Renal cortical epithelial cell (primary cell): ENCODE data around the gene ANKRD11. TPM values are rescaled to one million over a fixed set of nuclear protein-coding genes. Genes with fewer than 3 reads are reported as not detected.
A peak's percentile ranks its signal among the peaks of the same experiment; 100 is the strongest.
"Not testable (repeated sequence)": the region's sequence is repeated elsewhere in the genome, so short reads cannot be mapped to it uniquely, and the experiment has no call there.

Experiments
- DNase-seq: peaks from one replicate; pipeline ENCODE4 v3.0.0-alpha.2; 2011; ENCODE audit warnings: low read depth
- total RNA-seq: library from RNA; depleted of rRNA; stranded (reverse); fragments of >200 nt; gene quantifications from 2 replicates; pipeline ENCODE4 v1.2.3, GENCODE V29; 2014

The ANKRD11 gene
- total RNA-seq, 1 donor from 2014 or later: 96.9 TPM

DNA sequence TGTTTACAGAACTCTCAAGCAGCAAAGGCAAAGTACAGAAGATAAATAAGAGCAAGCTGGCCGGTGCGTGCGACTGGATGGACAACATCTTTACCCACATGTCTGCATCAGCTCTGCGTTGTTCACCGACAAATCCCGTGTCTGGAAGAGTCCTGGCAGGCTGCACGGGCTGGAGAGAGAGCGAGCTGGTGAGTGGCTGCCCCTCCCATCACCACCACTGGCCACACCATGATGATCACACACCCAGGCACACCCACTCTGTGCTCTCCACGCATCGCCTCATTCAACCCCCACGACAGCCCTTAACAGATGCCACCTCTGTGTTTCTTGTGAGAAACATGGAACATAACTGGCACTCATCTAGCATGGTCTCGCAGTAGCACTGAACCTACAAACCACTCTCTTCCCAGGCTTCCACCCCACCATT lies 59.2 kb downstream of the ANKRD11 start:
- DNase-seq: peak; percentile 50

DNA sequence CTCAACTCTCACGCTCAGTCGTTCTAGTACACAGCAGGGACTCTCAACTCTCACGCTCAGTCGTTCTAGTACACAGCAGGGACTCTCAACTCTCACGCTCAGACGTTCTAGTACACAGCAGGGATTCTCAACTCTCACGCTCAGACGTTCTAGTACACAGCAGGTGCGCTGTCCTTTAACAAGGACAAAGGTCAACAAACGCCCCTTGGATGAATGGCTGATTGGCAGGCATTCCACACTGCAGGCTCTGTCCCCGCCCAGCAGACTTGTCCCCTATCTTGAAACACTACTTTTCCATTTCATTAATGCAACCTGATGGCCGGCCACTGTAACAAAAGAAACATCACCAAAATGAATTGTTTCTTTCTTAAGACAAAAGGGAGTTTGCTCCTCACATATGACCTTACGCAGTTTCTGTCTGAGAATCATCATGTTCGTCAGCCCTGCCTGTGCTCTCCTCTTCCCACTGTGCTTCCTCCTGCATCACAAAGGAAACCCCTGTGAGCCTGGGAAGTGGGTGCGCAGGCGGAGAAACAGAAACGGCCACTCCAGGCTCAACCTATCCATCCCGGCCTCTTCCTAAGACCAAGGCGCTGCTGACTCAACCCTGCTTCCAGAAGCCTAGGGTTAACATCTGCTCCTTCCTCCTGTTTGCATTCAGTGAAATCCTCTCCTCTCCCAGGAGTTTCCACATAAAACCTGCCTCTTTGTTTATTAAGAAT lies 59.8 kb downstream of the ANKRD11 start:
- no peak for DNase-seq

DNA sequence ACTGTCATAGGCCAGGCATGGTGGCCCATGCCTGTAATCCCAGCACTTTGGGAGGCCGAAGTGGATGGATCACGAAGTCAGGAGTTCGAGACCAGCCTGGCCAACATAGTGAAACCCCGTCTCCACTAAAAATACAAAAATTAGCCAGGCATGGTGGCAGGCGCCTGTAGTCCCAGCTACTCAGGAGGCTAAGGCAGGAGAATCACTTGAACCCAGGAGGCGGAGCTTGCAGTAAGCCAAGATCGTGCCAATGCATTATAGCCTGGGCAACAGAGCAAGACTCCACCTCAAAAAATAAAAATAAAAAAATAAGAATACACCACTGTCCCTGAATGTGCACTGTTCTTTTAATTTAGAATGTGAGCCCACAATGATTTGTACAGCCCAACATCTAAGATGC lies 61.8 kb downstream of the ANKRD11 start:
- not testable (repeated sequence) for DNase-seq

DNA sequence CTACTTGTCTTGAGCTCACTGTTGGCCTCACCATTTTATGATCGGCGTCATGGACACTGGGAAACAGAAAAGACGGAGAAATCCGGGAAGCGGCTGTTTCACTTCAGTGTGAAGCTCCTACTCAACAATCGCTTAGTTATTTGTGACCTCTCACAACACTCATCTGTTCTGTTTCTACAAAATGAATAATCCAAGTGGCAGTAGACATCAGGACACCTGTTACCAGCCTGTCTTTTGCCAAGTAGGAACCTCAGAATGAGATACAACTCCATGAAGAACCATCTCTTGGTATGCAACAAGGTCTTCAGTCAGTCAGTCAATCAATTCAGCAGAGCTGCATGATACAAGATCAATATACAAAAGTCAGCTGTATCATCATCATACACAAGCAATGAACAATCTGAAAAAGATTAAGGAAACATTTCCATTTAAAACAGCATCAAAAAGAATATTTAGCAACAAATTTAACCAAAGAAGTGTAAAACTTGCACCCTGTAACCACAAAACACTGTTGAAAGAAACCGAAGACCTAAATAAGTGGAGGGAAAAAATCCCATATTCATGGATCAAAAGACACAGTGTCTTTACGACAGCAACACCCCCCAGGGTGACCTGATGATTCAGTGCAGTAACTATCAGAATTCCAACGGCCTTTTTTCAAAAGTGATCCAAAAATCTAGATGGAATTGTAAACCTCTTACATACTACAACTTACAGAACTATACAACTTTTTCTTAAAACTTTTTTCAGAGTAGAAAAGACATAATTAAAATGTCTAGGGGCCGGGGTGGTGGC lies 63.4 kb downstream of the ANKRD11 start:
- DNase-seq: no peak

DNA sequence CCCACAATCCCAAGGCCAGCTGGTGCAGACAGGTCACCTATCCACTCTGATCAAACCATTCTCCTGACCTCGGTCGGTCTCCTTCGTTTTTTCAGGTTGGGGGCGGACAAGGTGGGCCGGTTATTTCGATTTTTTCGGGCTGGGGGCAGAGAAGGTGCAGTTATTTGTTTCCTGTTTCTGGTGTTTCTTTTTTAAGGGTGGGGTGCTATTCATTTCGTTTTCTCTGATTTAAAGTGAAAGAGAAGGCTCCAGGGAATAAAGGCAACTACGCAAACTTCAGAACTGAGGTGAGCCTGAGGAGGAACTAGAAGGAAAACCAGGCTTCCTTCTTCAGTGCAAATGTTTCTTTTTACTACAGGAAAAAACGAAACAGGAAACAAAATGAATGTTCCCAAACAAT lies 64.8 kb downstream of the ANKRD11 start:
- DNase-seq: no peak

DNA sequence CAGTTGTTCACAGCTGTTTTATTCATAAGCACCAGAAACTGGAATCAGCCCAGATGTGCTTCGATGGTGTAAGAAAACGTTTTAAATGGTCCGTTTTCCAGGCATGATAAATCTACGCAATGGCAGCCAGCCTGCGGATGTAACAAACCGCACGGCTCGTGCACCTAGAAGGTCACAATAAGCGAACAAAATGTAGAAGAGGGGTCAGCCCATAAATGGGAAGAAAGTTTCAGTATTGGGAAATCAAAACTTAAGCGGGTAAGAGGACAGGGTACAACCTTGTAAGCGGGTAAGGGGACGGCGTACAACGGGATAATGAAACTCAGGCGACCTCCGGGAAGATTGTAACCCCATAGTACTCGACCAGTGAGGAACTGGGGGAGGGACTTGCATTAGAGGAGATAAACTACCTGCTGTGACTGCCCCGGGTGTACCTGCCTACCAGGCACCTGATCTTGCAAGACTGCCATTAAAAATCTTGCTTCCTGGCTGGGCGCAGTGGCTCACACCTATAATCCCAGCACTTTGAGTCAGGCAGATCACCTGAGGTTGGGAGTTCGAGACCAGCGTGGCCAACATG lies 66.6 kb downstream of the ANKRD11 start:
- DNase-seq: no peak

DNA sequence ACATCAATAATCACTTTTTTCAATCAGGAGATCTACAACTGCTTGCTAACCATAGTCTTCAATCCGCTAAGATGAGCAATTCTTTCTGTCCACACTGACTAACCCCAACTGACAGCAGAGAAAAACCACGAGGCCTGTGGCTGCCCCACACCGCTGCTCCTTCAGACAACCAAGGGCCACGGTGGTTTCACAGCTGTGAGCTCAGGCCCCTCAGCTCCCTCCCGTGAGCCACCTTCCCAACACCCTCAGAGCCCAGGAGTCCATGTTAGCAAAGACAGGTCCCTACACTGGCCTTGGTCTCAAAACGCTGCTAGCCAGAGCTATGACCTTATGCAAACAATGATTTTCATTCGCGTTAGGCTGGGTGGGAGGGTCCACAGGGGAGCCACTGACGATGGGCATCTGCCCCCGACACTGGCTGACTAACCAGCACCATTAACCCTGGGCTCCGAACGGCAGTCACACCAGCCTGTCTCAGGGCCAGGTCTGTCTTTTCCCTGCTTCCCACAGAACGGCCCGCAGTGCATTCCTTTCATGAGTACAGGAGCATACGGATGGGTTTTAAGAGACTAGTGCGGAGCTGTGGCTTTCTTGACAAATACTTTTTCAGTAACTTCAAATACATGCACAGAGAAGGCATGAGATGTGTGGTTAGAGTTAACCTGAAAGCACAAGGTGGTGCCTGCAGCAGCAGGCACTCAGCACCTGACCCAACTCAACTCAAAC lies 67.3 kb downstream of the ANKRD11 start:
- peak; percentile 82 for DNase-seq

DNA sequence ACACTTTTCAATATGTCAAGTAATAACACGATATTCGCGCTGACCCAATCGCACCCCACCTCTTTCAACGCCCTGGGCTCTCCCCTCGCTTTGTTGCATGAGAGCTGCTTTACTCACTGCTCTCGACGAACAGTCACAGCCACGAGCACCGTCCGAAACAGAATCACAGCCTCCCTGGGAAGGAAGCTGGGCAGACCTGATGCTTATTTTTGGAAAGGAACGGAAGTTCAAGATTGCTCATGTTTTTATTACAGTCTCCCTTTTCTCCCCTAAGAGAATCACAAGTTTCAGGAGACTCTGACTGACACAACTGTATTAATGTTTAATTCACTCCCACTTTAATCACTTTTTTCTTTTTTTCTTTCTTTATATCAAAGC lies 67.8 kb downstream of the ANKRD11 start:
- DNase-seq: no peak

DNA sequence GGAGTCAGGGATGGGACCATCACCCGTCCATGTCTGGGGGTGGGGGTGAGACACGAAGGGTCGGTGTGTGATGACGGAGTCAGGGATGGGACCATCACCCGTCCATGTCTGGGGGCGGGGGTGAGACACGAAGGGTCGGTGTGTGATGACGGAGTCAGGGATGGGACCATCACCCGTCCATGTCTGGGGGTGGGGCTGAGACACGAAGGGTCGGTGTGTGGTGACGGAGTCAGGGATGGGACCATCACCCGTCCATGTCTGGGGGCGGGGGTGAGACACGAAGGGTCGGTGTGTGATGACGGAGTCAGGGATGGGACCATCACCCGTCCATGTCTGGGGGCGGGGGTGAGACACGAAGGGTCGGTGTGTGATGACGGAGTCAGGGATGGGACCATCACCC lies 69.1 kb downstream of the ANKRD11 start:
- DNase-seq: not testable (repeated sequence)

DNA sequence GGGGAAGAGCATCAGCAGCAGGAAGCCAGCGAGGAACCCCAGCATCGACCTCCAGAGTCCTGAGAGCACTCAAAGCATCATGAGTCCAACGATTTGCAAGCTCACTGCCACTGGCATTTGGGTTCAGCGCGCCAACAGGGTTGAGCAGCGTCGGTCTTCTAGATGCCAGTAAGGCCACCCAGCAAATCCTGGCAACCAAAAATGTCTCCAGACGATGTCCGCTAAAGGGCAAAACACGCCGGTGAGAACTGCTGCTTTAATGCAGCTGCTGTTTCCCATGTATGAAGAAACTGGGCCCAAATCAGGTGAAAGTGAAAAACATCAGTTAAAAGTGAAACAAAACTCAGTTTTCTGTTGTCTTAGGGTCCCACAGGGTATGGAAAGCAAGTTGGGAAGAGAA lies 70.2 kb downstream of the ANKRD11 start:
- DNase-seq: no peak

DNA sequence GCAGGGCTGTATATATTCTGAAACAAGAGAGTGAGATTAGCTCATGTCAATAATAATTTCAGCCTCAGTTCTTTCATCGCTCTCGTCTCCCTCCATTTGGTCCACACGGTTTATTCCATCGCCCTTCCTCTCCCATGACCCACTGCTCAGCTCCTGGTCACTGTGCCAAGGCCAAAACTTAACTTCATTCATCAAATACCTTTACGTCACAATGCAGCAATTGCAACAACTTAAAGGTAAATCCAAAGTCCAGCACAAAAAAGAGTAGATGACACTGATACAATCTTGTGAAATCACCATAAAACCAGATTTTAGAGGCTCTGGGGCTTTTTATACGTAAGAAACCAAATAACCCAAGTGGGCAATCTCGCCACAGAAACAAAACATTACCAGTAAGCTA lies 72.0 kb downstream of the ANKRD11 start:
- DNase-seq: no peak

DNA sequence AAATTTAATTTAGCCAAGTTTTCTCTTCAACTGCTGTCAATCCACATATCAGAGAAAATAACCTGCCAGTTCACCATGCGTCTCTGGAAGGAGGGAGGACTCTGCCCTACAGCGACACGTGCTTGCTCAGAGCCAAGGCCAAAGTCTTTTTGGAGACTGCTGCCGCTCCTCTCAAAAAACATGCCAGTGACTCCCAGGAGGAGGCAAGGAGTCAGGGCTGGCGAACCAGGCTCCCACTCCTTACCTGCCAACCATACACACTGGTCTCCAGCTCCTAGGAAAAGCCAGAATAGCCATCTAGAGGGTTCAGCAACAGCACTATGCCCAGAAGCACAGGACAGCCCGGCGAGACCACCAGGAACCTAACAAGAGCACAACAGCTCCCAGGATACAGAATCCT lies 73.0 kb downstream of the ANKRD11 start:
- no peak for DNase-seq

DNA sequence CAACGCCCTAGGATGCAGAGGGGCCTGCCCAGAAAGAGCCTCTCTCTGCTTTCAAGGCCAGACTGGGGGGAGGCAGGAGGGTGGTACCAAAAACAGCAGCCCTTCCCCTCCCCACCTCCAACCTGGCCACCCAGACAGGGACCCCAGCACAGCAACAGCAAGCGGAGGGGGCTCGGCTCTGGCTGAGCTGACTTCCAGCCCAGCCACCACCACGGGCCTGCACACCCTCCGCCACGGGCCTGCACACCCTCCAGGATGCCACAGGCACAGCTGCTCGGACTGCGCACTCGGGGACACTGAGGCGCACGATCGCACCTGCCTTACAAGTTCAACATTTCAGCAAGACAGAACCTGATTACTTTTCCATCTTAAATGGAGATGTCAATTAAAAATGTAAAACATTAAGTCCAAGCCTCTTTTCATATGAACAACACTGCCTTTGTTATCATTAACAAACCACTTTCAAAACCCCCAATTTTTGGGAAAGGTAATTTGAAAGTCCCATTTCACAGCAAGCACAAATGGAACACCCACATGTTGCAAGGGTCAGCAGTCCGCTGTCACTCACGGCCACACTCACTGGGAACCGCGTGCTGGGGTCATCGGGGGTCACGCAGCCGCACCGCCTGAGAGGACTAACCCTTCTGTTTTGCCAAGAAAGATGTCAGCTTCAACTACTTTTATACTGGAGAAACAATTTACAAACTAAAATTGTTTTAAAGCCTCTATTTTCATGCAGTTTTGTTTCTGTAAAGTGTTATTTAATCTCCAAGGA lies 76.4 kb downstream of the ANKRD11 start:
- no peak for DNase-seq

DNA sequence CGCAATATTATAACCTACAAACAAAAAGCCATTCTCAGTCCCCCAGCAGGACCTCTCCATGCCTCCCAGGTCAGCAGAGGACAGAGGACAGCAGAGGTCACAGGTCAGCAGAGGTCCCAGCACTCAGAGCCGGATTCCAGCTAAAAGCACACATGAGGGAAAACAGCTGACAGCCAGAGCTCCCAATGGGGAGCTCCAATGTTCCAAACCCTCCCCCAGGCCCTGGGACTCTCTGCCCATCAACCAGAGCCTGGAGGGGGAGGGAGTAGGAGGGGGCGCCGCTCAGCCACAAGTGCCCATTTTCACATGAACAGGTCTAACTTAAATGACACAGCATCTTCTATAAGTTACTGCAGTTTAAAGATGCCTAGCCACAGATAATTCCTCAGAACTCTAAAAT lies 77.5 kb downstream of the ANKRD11 start:
- DNase-seq: no peak

DNA sequence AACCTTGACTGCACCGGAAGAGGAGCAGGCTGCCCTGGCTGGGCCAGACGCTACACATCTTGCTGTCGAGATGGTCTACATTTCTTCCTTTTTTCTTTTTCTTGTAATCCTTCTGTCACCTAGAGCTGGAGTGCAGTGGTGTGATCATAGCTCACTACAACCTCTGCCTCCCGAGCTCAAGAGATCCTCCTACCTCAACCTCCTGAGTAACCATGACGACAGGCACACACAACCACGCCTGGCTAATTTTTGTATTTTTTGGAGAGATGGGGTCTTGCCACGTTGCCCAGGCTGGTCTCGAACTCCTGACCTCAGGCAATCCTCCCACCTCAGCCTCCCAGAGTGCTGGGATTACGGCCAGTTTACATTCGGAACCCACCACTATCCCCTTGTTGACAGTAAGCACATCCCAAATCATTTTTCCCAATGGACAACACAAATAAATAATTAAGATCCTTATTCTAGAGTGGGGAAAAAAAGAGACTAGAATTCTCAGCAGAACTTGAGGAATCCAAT lies 79.0 kb downstream of the ANKRD11 start:
- no peak for DNase-seq

DNA sequence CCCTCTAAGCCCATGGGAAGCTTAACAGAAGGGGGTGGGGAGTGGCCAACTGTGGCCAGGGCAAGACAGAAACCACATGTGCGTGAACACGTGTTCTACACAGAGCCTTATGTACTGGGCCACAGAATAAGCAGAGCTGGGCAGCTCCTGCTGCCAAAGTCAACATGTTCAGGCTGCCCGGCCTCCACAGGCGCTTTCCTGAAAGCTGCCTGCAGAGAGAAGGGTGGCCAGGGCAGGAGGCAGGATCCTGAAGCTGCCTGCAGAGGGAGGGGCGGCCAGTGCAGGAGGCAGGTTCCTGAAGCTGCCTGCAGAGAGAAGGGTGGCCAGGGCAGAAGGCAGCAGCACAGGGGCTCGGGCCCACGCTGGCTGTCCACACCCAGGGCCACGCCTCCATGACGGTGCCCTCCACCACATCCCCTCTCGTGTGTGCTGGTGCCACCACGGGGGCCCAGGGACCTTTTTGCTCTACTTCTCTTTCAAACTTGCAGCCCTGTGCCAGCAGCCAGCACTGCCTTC lies 79.5 kb downstream of the ANKRD11 start:
- DNase-seq: peak; percentile 85

DNA sequence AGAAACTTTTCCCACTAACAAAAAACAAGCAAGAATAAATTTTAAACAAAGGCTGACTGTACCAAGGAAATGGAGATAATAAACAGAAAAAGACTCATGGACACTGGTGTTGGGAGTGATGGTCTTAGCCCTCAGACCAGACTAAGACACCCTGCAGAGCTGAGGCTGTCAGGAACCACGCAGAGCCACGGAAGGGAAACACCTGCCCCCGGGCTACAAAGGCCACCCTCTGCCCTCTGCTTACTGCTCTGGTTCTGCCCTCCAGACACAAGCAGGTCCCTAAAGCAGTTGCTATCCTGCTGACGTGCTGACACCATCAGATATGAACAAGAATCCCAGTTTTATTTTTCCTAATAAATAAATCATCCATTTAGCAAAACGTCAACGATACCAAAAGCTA lies 80.0 kb downstream of the ANKRD11 start:
- DNase-seq: no peak

DNA sequence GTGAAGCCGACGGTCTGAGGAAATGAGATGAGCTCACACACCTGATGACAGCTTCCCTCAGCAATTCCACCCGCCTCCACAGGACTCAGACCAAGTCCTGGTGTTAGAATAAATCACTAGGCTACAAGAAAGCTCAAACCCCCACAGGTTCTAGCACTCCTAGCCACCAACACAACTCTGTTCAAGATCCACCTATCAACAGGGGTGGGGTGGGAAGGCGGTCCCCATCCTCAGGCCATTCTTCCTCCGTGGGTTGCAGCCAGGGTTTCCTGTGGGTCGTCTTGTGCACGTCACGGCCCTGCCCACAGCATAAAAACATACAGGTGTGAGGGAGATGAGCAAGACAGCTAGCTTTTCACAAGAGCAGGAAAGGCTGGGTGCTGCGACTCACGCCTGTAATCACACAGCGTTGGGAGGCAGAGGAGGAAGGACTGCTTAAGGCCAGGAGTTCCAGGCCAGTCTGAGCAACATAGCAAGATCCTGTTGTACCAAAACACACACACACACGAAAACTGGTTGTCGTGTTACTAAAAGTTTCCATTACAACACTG lies 81.1 kb downstream of the ANKRD11 start:
- peak; percentile 36 for DNase-seq

DNA sequence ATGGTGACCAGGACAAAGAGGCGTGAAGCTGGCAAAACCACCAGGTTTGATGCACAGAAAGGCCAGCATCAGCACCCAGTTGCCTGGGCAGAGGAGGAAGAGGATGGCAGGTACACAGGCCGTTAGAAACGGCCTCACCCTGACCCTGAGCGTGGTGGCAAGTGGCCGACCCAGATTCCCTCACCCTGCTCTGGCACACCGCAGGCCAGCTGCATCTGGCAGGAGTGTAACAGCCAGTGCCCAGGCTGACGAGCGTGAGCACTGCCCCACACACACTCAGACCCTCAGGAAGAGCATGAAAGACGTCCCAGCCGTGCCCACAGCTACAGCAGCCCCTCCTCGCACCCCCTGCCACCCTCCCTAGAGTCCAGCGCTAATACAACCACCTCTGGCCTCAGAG lies 82.0 kb downstream of the ANKRD11 start:
- DNase-seq: no peak

DNA sequence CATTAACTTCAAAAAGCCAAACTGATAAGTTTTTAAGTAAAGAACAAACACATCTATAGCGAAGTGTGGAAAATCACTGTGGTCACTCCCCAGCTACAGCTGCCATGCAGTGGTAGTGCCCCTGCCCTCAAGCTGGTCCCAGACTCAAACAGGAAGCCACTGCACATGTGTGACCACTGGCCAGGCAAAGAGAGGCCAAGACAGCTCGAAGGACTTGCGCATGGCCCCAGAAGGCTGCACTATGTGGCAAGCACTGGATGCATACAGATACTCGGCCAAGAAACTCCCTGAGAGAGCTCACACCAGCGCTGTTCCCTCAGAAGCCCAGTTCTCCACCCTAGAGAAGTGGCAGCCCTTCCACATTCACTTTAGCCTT lies 82.4 kb downstream of the ANKRD11 start:
- no peak for DNase-seq
